Heart left ventricle (tissue), 13 donors: Measurements from ENCODE around the gene PCYOX1L.

Source experiments
- POLR2A ChIP-seq, 2 donors: fragments of 450-650 bp; IDR thresholded peaks; one replicate each; pipeline ENCODE4 v1.6.1; 2017; ENCODE audit warnings: antibody characterized with exemption in 2 of 2, mild to moderate bottlenecking in 2 of 2, moderate library complexity in 2 of 2
- TF ChIP-seq, protein P1 (sequence below), 12 donors: fragments of 200-600 bp; sonication (generic) in 4 of 12; IDR thresholded peaks; one replicate each; pipeline versions ENCODE4 v1.5.0 to v1.8.0; 2018 to 2022; ENCODE audit warnings: antibody characterized with exemption in 12 of 12, mild to moderate bottlenecking in 5 of 12
- donor health status: ischemic (EF 13 %, LVEDD 7.1; RV severe dilation, severe dysfunction).
- donor health status: DM: no; HTN: yes; CAD: no.
- donor health status: DM: no; HTN: no; CAD: no.
- donor health status: ischemic (EF 25% LVEDD 6.9; RV normal size, moderate dysfunction).
- donor health status: ischemic (EF 25% LVEDD 5.7; RV mildly dilated, moderate dysfunction).
- donor health status: ischemic (EF 35%, LVEDD 5.7; RV mildly dilated, moderate dysfunction).
- donor health status: nonischemic (EF 11% LVEDD 7.7; RV severe dilation, severe dysfunction).
- donor health status: DM: yes; HTN: yes; CAD: no.
- donor health status: PGD.
- donor health status: ischemic (EF 29% LVEDD 5.4; RV normal size, mild dysfunction).
- donor health status: nonischemic (EF 23%, LVEDD 6.1; RV moderate dilation, normal function).

DNA sequence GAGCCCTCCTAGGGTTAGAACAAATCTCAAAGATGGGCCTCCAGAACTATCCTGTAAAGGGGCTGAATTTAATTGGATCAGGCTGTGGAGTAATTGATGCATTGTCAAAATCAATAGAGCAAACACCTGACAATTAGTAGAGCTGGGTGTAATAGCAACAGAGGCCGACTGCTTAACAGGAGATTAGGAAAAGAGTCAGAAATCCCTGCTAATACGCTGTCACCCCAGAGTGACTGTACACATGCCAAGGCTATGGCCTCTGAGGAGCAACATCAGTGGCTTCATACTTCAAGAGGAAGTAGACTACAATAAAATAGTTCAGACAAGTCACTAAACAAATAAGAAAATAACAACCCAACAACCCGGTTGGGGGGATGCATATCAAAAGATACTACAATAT, 31.2 kb upstream of the PCYOX1L start:
- TF ChIP-seq, protein P1, sequence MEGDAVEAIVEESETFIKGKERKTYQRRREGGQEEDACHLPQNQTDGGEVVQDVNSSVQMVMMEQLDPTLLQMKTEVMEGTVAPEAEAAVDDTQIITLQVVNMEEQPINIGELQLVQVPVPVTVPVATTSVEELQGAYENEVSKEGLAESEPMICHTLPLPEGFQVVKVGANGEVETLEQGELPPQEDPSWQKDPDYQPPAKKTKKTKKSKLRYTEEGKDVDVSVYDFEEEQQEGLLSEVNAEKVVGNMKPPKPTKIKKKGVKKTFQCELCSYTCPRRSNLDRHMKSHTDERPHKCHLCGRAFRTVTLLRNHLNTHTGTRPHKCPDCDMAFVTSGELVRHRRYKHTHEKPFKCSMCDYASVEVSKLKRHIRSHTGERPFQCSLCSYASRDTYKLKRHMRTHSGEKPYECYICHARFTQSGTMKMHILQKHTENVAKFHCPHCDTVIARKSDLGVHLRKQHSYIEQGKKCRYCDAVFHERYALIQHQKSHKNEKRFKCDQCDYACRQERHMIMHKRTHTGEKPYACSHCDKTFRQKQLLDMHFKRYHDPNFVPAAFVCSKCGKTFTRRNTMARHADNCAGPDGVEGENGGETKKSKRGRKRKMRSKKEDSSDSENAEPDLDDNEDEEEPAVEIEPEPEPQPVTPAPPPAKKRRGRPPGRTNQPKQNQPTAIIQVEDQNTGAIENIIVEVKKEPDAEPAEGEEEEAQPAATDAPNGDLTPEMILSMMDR (IDR thresholded peaks at IDR 0.05), result no peak
- TF ChIP-seq POLR2A (IDR thresholded peaks at IDR 0.05), result no peak
